Testis (tissue), 2 donors: ENCODE measurements around the gene TESK1.

Source experiments
- POLR2A ChIP-seq: fragments of 450-650 bp; IDR thresholded peaks from one replicate; pipeline ENCODE4 v1.6.1; 2017; ENCODE audit warnings: antibody characterized with exemption, mild to moderate bottlenecking, moderate library complexity
- TF ChIP-seq, protein P1 (sequence below), 3 experiments: fragments of 450-650 bp in 2 of 3; fragments of 200-600 bp in 1 of 3; sonication (generic) in 1 of 3; IDR thresholded peaks; one replicate each; pipeline ENCODE4 v1.5.1; 2016 to 2019; ENCODE audit warnings: antibody characterized with exemption in 3 of 3, mild to moderate bottlenecking in 2 of 3, moderate library complexity in 1 of 3

DNA sequence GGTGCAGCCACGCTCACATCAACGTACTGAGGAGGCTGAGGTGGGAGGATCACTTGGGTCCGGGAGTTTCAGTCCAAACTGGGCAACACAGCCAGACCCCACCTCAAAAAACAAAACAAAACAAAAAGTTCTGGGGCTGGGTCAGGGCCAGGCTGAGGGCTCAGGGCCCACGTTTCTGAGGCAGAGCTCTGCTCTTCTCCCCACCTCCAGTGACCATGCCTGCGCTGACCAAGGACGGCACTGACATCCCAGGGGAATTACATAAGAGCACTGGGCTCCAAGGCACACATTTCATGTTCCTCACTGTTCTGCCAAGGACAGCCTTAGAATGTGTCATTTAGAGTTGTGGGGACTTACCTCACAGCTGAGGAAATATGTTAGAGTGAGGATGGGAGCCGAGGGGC, 40.4 kb upstream of the TESK1 start:
- no peak for TF ChIP-seq POLR2A
- TF ChIP-seq, protein P1, sequence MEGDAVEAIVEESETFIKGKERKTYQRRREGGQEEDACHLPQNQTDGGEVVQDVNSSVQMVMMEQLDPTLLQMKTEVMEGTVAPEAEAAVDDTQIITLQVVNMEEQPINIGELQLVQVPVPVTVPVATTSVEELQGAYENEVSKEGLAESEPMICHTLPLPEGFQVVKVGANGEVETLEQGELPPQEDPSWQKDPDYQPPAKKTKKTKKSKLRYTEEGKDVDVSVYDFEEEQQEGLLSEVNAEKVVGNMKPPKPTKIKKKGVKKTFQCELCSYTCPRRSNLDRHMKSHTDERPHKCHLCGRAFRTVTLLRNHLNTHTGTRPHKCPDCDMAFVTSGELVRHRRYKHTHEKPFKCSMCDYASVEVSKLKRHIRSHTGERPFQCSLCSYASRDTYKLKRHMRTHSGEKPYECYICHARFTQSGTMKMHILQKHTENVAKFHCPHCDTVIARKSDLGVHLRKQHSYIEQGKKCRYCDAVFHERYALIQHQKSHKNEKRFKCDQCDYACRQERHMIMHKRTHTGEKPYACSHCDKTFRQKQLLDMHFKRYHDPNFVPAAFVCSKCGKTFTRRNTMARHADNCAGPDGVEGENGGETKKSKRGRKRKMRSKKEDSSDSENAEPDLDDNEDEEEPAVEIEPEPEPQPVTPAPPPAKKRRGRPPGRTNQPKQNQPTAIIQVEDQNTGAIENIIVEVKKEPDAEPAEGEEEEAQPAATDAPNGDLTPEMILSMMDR (IDR thresholded peaks at IDR 0.05) = no peak
